Neural crest cell (in vitro differentiated cells): ENCODE measurements around the gene CLHC1. TPM values are rescaled to one million over a fixed set of nuclear protein-coding genes. Genes with fewer than 3 reads are reported as not detected.
"Not testable (repeated sequence)": the region's sequence is repeated elsewhere in the genome, so short reads cannot be mapped to it uniquely, and the experiment has no call there.

Experiments used
- DNase-seq: peaks from one replicate; pipeline ENCODE4 v3.0.0; 2021; ENCODE audit warnings: low read depth, mixed read lengths, low spot score
- H3K27ac Mint-ChIP-seq: one replicate; pipeline ENCODE4 v1.8.0; 2021; ENCODE audit warnings: mild to moderate bottlenecking, mixed read lengths; ENCODE audit not compliant: unreplicated experiment
- H3K27me3 Mint-ChIP-seq: 2 replicates; pipeline ENCODE4 v1.8.0; 2021; ENCODE audit warnings: low read depth, mild to moderate bottlenecking, mixed read lengths
- H3K36me3 Mint-ChIP-seq: 2 replicates; pipeline ENCODE4 v1.8.0; 2021; ENCODE audit warnings: low read depth, mild to moderate bottlenecking, mixed read lengths
- H3K4me1 Mint-ChIP-seq: 2 replicates; pipeline ENCODE4 v1.8.0; 2021; ENCODE audit warnings: mixed read lengths
- H3K4me3 Mint-ChIP-seq: one replicate; pipeline ENCODE4 v1.8.0; 2021; ENCODE audit warnings: mild to moderate bottlenecking, mixed read lengths
- H3K9me3 Mint-ChIP-seq: 2 replicates; pipeline ENCODE4 v1.8.0; 2021; ENCODE audit warnings: mixed read lengths
- total RNA-seq: library from RNA; stranded (reverse); gene quantifications from 2 replicates; pipeline ENCODE4 v1.2.1, GENCODE V29; 2021
- TF ChIP-seq, protein P1 (sequence below): fragments of 200-600 bp; sonication (generic); conservative IDR thresholded peaks from 2 replicates; pipeline ENCODE4 v1.5.0; 2021; ENCODE audit warnings: antibody characterized with exemption, mild to moderate bottlenecking

The CLHC1 gene
- total RNA-seq, 1 donor from 2014 or later: 22.5 TPM

DNA sequence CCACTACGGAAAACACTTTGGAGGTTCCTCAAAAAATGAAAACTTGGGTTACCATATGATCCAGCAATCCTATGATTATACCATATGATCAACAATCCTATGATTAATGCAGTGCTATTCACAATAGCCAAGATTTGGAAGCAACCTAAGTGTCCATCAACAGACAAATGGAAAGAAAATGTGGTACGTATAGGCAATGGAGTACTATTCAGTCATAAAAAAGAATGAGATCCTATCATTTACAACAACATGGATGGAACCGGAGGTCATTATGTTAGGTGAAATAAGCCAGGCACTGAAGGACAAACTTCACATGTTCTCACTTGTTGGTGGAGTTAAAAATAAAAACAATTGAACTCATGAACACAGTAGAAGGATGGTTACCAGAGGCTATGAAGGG, 27.6 kb downstream of the CLHC1 start:
- H3K9me3 Mint-ChIP-seq: peaks cover 30% of the 10 kb centered on the region
- TF ChIP-seq, protein P1, sequence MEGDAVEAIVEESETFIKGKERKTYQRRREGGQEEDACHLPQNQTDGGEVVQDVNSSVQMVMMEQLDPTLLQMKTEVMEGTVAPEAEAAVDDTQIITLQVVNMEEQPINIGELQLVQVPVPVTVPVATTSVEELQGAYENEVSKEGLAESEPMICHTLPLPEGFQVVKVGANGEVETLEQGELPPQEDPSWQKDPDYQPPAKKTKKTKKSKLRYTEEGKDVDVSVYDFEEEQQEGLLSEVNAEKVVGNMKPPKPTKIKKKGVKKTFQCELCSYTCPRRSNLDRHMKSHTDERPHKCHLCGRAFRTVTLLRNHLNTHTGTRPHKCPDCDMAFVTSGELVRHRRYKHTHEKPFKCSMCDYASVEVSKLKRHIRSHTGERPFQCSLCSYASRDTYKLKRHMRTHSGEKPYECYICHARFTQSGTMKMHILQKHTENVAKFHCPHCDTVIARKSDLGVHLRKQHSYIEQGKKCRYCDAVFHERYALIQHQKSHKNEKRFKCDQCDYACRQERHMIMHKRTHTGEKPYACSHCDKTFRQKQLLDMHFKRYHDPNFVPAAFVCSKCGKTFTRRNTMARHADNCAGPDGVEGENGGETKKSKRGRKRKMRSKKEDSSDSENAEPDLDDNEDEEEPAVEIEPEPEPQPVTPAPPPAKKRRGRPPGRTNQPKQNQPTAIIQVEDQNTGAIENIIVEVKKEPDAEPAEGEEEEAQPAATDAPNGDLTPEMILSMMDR: no peak
- peaks cover 56% of the 10 kb centered on the region for H3K36me3 Mint-ChIP-seq
- DNase-seq: no peak
- H3K27ac Mint-ChIP-seq: no peak overlapping the region
- no peaks in the 10 kb centered on the region for H3K4me1 Mint-ChIP-seq
- H3K4me3 Mint-ChIP-seq: no peak overlapping the region
- no peaks in the 10 kb centered on the region for H3K27me3 Mint-ChIP-seq

DNA sequence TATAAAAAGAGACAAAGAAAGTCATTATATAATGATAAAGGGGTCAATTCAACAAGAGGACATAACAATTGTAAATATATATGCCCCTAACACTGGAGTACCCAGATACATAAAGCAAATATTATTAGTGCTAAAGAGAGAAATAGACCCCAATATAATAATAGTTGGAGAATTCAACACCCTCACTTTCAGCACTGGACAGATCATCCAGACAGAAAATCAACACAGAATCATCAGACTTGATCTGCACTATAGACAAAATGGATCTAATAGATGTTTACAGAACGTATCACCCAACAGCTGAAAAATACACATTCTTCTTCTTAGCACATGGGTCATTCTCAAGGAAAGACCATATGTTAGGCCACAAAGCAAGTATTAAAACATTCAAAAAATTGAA, 31.7 kb downstream of the CLHC1 start:
- H3K4me1 Mint-ChIP-seq: no peaks in the 10 kb centered on the region
- peaks cover 75% of the 10 kb centered on the region for H3K36me3 Mint-ChIP-seq
- DNase-seq: no peak
- H3K27me3 Mint-ChIP-seq: no peaks in the 10 kb centered on the region
- TF ChIP-seq, protein P1: no peak
- H3K27ac Mint-ChIP-seq: no peak overlapping the region
- peaks cover 31% of the 10 kb centered on the region for H3K9me3 Mint-ChIP-seq
- no peak overlapping the region for H3K4me3 Mint-ChIP-seq

DNA sequence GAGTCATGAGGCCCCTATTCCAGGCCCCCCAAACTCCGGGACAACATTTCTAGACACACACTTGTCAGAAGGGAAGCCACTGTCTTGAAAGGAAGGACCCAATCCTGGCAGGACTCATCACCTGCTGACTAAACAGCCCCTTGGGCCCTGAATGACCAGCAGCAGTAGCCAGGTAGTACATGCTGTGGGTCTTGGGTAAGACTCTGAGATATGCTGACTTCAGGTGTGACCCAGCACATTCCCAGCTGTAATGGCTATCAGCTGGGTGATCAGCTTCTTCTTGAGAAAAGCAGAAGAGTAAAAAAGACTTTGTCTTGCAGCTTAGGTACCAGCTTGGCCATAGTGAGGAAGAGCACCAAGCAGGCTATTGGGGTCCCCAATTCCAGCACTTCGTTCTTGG, 35.6 kb downstream of the CLHC1 start:
- Mint-ChIP-seq H3K27ac (no peak overlapping the region), H3K4me3 (no peak overlapping the region), H3K9me3 (peaks cover 19% of the 10 kb centered on the region), H3K27me3 (no peaks in the 10 kb centered on the region), H3K4me1 (no peaks in the 10 kb centered on the region), H3K36me3 (peaks cover 57% of the 10 kb centered on the region)
- TF ChIP-seq, protein P1: no peak
- no peak for DNase-seq

DNA sequence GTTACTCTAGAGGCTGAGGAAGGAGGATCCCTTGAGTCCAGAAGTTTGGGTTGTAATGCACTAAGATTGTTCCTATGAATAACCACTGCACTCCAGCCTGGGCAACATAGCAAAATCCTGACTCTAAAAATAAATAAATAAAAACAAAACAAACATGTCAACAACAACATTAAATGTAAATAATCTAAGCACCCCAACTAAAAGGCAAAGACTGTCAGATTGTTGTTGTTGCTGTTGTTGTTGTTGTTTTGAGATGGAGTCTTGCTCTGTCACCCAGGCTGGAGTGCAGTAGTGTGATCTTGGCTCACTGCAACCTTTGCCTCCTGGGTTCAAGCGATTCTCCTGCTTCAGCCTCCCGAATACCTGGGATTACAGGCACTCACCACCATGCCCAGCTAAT, 40.2 kb downstream of the CLHC1 start:
- not testable (repeated sequence) for H3K27ac Mint-ChIP-seq, DNase-seq, H3K4me1 Mint-ChIP-seq, H3K27me3 Mint-ChIP-seq, H3K4me3 Mint-ChIP-seq, H3K9me3 Mint-ChIP-seq
- H3K36me3 Mint-ChIP-seq: peaks cover 33% of the 10 kb centered on the region

DNA sequence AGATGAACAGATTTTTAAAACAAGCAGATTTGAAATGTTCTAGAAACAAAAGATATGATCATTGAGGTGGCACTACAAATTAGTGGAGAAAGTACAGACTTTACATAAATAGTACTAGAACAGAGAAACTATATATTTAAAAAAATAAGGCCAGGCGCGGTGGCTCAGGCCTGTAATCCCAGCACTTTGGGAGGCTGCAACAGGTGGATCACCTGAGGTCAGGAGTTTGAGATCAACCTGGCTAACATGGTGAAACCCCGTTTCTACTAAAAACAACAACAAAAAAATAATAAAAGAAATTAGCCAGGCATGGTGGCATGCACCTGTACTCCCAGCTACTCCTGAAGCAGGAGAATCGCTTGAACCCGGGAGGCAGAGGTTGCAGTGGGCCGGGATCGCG, 45.3 kb downstream of the CLHC1 start:
- not testable (repeated sequence) for H3K4me1 Mint-ChIP-seq, H3K27me3 Mint-ChIP-seq, H3K9me3 Mint-ChIP-seq, DNase-seq, H3K4me3 Mint-ChIP-seq, H3K27ac Mint-ChIP-seq
- peaks cover 14% of the 10 kb centered on the region for H3K36me3 Mint-ChIP-seq

DNA sequence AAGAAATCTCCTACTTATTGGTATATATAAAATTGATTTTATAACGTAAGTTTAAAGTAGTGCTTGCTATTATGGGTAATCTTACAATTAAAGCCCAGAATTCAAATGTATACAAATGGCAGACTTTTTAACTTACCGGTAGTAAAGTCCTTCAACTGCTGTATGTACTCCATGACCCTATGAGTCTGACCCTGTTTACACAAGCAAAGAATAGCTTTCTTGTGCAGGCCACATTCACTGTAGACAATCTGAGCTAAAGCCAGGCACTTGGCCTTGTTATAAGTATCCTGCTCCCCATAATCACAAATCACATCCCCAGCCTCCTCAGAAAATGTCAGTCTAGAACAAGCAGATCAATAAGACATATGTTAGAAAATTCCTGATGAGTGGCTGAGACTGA, 51.7 kb downstream of the CLHC1 start:
- DNase-seq: no peak
- H3K27ac Mint-ChIP-seq: no peak overlapping the region
- H3K4me1 Mint-ChIP-seq: peaks cover 7% of the 10 kb centered on the region
- H3K9me3 Mint-ChIP-seq: no peaks in the 10 kb centered on the region
- TF ChIP-seq, protein P1: no peak
- no peaks in the 10 kb centered on the region for H3K36me3 Mint-ChIP-seq
- H3K4me3 Mint-ChIP-seq: no peak overlapping the region
- no peaks in the 10 kb centered on the region for H3K27me3 Mint-ChIP-seq

DNA sequence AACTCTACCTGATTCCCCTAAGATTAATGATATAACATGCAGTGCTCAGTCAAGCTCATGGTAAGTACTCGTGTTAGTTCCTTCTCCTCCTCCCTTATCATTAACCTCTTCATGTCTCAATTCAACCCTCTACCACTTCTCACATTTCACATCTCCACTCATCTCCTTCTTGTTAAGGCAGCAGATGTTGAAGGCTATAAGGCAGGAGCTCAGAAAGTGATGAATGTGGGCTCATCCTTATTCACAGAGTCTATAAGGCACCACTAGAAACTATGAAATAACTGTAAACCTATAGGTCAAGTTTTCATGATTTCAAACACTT, 56.0 kb downstream of the CLHC1 start:
- DNase-seq: no peak
- Mint-ChIP-seq H3K9me3 (no peaks in the 10 kb centered on the region), H3K27ac (no peak overlapping the region), H3K4me3 (no peak overlapping the region), H3K27me3 (no peaks in the 10 kb centered on the region), H3K4me1 (peaks cover 20% of the 10 kb centered on the region), H3K36me3 (no peaks in the 10 kb centered on the region)
- TF ChIP-seq, protein P1: no peak
